DOHH2 (cell line): ENCODE results near the gene MCC.

ENCODE experiments used
- H3F3A ChIP-seq: fragments of 200-600 bp; sonication (generic), shearing (Covaris generic); 2 replicates; pipeline ENCODE4 v1.6.0; 2016; ENCODE audit warnings: antibody characterized with exemption, mild to moderate bottlenecking; ENCODE audit not compliant: control insufficient read depth, insufficient read depth
- H3K27ac ChIP-seq: fragments of 200-600 bp; sonication (generic); 2 replicates; pipeline ENCODE4 v1.5.1; 2014; ENCODE audit warnings: low read depth, mild to moderate bottlenecking, low read length, moderate library complexity
- H3K27me3 ChIP-seq: fragments of 200-600 bp; sonication (generic); 2 replicates; pipeline ENCODE4 v1.6.1; 2014; ENCODE audit warnings: mild to moderate bottlenecking, low read length, mixed read lengths; ENCODE audit not compliant: control insufficient read depth
- H3K36me3 ChIP-seq: fragments of 200-600 bp; sonication (generic); 2 replicates; pipeline ENCODE4 v1.6.1; 2014; ENCODE audit warnings: mild to moderate bottlenecking, low read length, moderate library complexity, mixed read lengths; ENCODE audit not compliant: control insufficient read depth
- H3K4me1 ChIP-seq: fragments of 200-600 bp; sonication (generic); 2 replicates; pipeline ENCODE4 v1.6.1; 2014; ENCODE audit warnings: mild to moderate bottlenecking, low read length, mixed read lengths; ENCODE audit not compliant: control insufficient read depth
- H3K4me2 ChIP-seq: fragments of 200-600 bp; sonication (generic); 2 replicates; pipeline ENCODE4 v1.6.0; 2014; ENCODE audit warnings: mild to moderate bottlenecking, low read length, moderate library complexity
- H3K4me3 ChIP-seq: fragments of 200-600 bp; sonication (generic); 2 replicates; pipeline ENCODE4 v1.5.1; 2014; ENCODE audit warnings: mild to moderate bottlenecking, low read length, mixed read lengths
- H3K79me2 ChIP-seq: fragments of 200-600 bp; sonication (generic); 2 replicates; pipeline ENCODE4 v1.6.1; 2014; ENCODE audit warnings: mild to moderate bottlenecking, low read length, mixed read lengths; ENCODE audit not compliant: control insufficient read depth
- H3K9me2 ChIP-seq: fragments of 200-600 bp; sonication (generic); replicated peaks from 2 replicates; pipeline ENCODE4 v1.6.1; 2014; ENCODE audit warnings: mild to moderate bottlenecking, low read length, mixed read lengths; ENCODE audit not compliant: control insufficient read depth
- H3K9me3 ChIP-seq: fragments of 200-600 bp; sonication (generic); 2 replicates; pipeline ENCODE4 v1.6.1; 2014; ENCODE audit warnings: antibody characterized with exemption, low read length, mixed read lengths; ENCODE audit not compliant: control insufficient read depth, insufficient read depth
- H4K20me1 ChIP-seq: fragments of 200-600 bp; sonication (generic); 2 replicates; pipeline ENCODE4 v1.6.0; 2014; ENCODE audit warnings: low read depth, mild to moderate bottlenecking, antibody characterized with exemption, low read length, moderate library complexity; ENCODE audit not compliant: control insufficient read depth, insufficient read depth
- EZH2phosphoT487 ChIP-seq: fragments of 200-600 bp; sonication (generic); IDR thresholded peaks from 2 replicates; pipeline ENCODE4 v1.6.1; 2017; ENCODE audit warnings: borderline replicate concordance, mild to moderate bottlenecking, antibody characterized with exemption, low read length, moderate library complexity, mixed read lengths
- TF ChIP-seq, protein P1 (sequence below): fragments of 200-600 bp; sonication (generic); IDR thresholded peaks from one replicate; pipeline ENCODE4 v1.5.1; 2014; ENCODE audit warnings: antibody characterized with exemption, mild to moderate bottlenecking, low read depth, low read length; ENCODE audit not compliant: poor library complexity, severe bottlenecking

Gene MCC

GRCh38 chr5:113382731-113383130 lies 105.5 kb downstream of the MCC start:
- Histone ChIP-seq H3K9me2 (no peaks in the 10 kb centered on the region), H3K27ac (no peak overlapping the region), H3K4me1 (no peaks in the 10 kb centered on the region), H3K4me2 (no peak overlapping the region), H4K20me1 (no peaks in the 10 kb centered on the region), H3K36me3 (no peaks in the 10 kb centered on the region), H3K27me3 (0 out of 2 replicates have a peak, but pooled peaks cover 6% of the 10 kb centered on the region), H3K79me2 (no peaks in the 10 kb centered on the region), H3F3A (no peaks in the 10 kb centered on the region), H3K4me3 (no peak overlapping the region), H3K9me3 (no peaks in the 10 kb centered on the region)
- TF ChIP-seq, protein P1, sequence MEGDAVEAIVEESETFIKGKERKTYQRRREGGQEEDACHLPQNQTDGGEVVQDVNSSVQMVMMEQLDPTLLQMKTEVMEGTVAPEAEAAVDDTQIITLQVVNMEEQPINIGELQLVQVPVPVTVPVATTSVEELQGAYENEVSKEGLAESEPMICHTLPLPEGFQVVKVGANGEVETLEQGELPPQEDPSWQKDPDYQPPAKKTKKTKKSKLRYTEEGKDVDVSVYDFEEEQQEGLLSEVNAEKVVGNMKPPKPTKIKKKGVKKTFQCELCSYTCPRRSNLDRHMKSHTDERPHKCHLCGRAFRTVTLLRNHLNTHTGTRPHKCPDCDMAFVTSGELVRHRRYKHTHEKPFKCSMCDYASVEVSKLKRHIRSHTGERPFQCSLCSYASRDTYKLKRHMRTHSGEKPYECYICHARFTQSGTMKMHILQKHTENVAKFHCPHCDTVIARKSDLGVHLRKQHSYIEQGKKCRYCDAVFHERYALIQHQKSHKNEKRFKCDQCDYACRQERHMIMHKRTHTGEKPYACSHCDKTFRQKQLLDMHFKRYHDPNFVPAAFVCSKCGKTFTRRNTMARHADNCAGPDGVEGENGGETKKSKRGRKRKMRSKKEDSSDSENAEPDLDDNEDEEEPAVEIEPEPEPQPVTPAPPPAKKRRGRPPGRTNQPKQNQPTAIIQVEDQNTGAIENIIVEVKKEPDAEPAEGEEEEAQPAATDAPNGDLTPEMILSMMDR, result no peak
- TF ChIP-seq EZH2phosphoT487, result no peak

DNA sequence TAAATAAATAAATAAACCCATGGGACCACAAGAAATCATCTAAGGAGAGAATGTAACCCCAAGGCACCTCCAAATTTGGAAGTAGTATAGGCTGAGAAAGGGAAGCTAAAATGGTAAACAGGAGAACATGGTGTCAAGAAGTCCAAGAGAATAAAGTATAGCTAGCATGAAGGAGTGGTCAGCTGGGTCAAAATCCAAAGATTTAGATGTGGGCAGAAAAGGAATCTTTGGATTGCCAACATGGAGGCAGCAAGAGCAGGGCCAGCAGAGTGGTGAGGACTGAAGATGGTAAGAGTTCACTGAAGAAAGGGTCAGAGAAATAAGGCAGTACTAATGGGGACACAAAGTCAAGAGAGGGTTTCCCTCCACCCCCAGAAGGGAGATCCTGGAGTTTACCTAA lies 106.5 kb downstream of the MCC start:
- H3K4me1 ChIP-seq, result no peaks in the 10 kb centered on the region
- 0 out of 2 replicates have a peak, but pooled peaks cover 6% of the 10 kb centered on the region for H3K27me3 ChIP-seq
- H3K9me2 ChIP-seq, result no peaks in the 10 kb centered on the region
- H4K20me1 ChIP-seq, result no peaks in the 10 kb centered on the region
- no peak for TF ChIP-seq EZH2phosphoT487
- TF ChIP-seq, protein P1, result no peak
- no peaks in the 10 kb centered on the region for H3K36me3 ChIP-seq
- no peaks in the 10 kb centered on the region for H3F3A ChIP-seq
- no peak overlapping the region for H3K27ac ChIP-seq
- no peaks in the 10 kb centered on the region for H3K9me3 ChIP-seq
- H3K4me3 ChIP-seq, result no peak overlapping the region
- no peak overlapping the region for H3K4me2 ChIP-seq
- H3K79me2 ChIP-seq, result no peaks in the 10 kb centered on the region

- Histone ChIP-seq H3K4me2 (no peak overlapping the region), H3K9me2 (no peaks in the 10 kb centered on the region), H3K79me2 (no peaks in the 10 kb centered on the region), H3K4me1 (no peaks in the 10 kb centered on the region), H4K20me1 (no peaks in the 10 kb centered on the region), H3K27ac (no peak overlapping the region), H3K36me3 (no peaks in the 10 kb centered on the region), H3F3A (no peaks in the 10 kb centered on the region), H3K27me3 (0 out of 2 replicates have a peak, but pooled peaks cover 6% of the 10 kb centered on the region), H3K4me3 (no peak overlapping the region), H3K9me3 (no peaks in the 10 kb centered on the region)
- TF ChIP-seq, protein P1, result no peak
- TF ChIP-seq EZH2phosphoT487, result no peak
Observed at GRCh38 chr5:113380807-113381326, 107.4 kb downstream of the MCC start.
